Panc1 (cell line): ENCODE data around the gene PPIL6. TPM values are rescaled to one million over a fixed set of nuclear protein-coding genes. Genes with fewer than 3 reads are reported as not detected.

Experiments
- ATAC-seq: fragments of 200-7000 bp; cut with Tn5 transposase; 2 replicates; pipeline ENCODE4 v1.9.1; 2020; ENCODE audit warnings: mild to moderate bottlenecking, moderate library complexity
- BruUV-seq: library from RNA; stranded (reverse); fragments of 400-500 nt; replicated peaks from 2 replicates; lab custom pipeline; 2021; lab: Mats Ljungman, UMichigan
- CTCF ChIA-PET: fragments of 300-600 bp; sonication (Branson Sonifier 250); formaldehyde crosslinking; loops from one replicate; lab custom pipeline; 2022; ENCODE audit warnings: antibody characterized with exemption; lab: Charles Lee
- POLR2A ChIA-PET: fragments of 300-600 bp; sonication (Branson Sonifier 250); formaldehyde crosslinking; loops from one replicate; lab custom pipeline; 2022; ENCODE audit warnings: antibody characterized with exemption; lab: Charles Lee
- DNase-seq: peaks from one replicate; pipeline ENCODE4 v3.0.0-alpha.2; 2010; ENCODE audit warnings: low read depth, low spot score
- H3K27ac ChIP-seq: 2 replicates; pipeline ENCODE4 v1.5.1; 2011; ENCODE audit warnings: mild to moderate bottlenecking, low read length, inconsistent platforms
- H3K27me3 ChIP-seq: fragments of 200-500 bp; sonication (Bioruptor generic); 2 replicates; pipeline ENCODE4 v1.6.0; 2014; ENCODE audit warnings: low read length, inconsistent platforms; ENCODE audit not compliant: control insufficient read depth, insufficient read depth
- H3K36me3 ChIP-seq: fragments of 200-500 bp; sonication (Bioruptor generic); 2 replicates; pipeline ENCODE4 v1.5.1; 2014; ENCODE audit warnings: inconsistent platforms, mild to moderate bottlenecking, low read length, moderate library complexity; ENCODE audit not compliant: control insufficient read depth, insufficient read depth
- H3K4me1 ChIP-seq: 2 replicates; pipeline ENCODE4 v1.5.1; 2011; ENCODE audit warnings: inconsistent platforms, mild to moderate bottlenecking, low read length, moderate library complexity; ENCODE audit not compliant: control insufficient read depth, insufficient read depth
- H3K4me3 ChIP-seq, 2 experiments: 2 replicates each; pipeline ENCODE4 v1.5.1; 2011 to 2012; ENCODE audit warnings: low read depth in 2 of 2, low read length in 2 of 2, mild to moderate bottlenecking in 2 of 2, inconsistent platforms in 1 of 2, moderate library complexity in 1 of 2
- H3K9me3 ChIP-seq: fragments of 200-500 bp; sonication (Bioruptor generic); 2 replicates; pipeline ENCODE4 v1.5.1; 2014; ENCODE audit warnings: low read depth, mild to moderate bottlenecking, inconsistent platforms, low read length, moderate library complexity; ENCODE audit not compliant: control insufficient read depth, insufficient read depth
- CTCF ChIP-seq: fragments of 450-650 bp; IDR thresholded peaks from 2 replicates; pipeline ENCODE4 v1.5.1; 2017; ENCODE audit warnings: mild to moderate bottlenecking
- POLR2AphosphoS5 ChIP-seq: IDR thresholded peaks from 2 replicates; pipeline ENCODE4 v1.6.1; 2012; ENCODE audit warnings: mild to moderate bottlenecking, low read depth, low read length, moderate library complexity
- REST ChIP-seq, 2 experiments: IDR thresholded peaks; 2 replicates each; pipeline ENCODE4 v1.6.1; 2011 to 2012; ENCODE audit warnings: low read depth in 2 of 2, control low read depth in 1 of 2, low read length in 1 of 2, mild to moderate bottlenecking in 1 of 2, moderate library complexity in 1 of 2; ENCODE audit not compliant: insufficient read depth in 1 of 2
- SIN3A ChIP-seq: IDR thresholded peaks from 2 replicates; pipeline ENCODE4 v1.6.1; 2012; ENCODE audit warnings: low read depth, mild to moderate bottlenecking, low read length, moderate library complexity, borderline replicate concordance; ENCODE audit not compliant: insufficient read depth
- TCF7L2 ChIP-seq: IDR thresholded peaks from 2 replicates; pipeline ENCODE4 v1.6.1; 2011; ENCODE audit warnings: mild to moderate bottlenecking, low read depth, low read length, inconsistent platforms
- in situ Hi-C: cut with HindIII; loops from 2 replicates; pipeline ENCODE4 v1.10.0; 2016; ENCODE audit warnings: low sequenced_read_pairs, low pct_unique_long_range_greater_than_20kb
- intact Hi-C: fragments of 100-400 bp; cut with micrococcal nuclease; formaldehyde crosslinking; loops from one replicate; pipeline ENCODE4 v1.10.0; 2022; ENCODE audit not compliant: unreplicated experiment
- total RNA-seq: library from RNA; stranded (reverse); gene quantifications from one replicate; pipeline ENCODE4 v1.2.1, GENCODE V29; 2021; ENCODE audit not compliant: unreplicated experiment

The PPIL6 gene
- total RNA-seq, 1 experiment from 2014 or later, result 2.2 TPM

GRCh38 chr6:109381061-109381746, 59.2 kb downstream of the PPIL6 start:
- Histone ChIP-seq H3K27ac (peak overlapping the region; percentile 98), H3K4me1 (peaks cover 33% of the 10 kb centered on the region), H3K9me3 (no peaks in the 10 kb centered on the region), H3K36me3 (peaks cover 33% of the 10 kb centered on the region), H3K4me3 (peak overlapping the region; percentile 73 to 88), H3K27me3 (no peaks in the 10 kb centered on the region)
- TF ChIP-seq TCF7L2 (no peak), SIN3A (0 out of 2 replicates have a peak, but pooled peaks have one; percentile 38)
- DNase-seq (no peak), ATAC-seq (no peak)
- no TSS peak for BruUV-seq
- intact Hi-C loops, result loop anchor here (5.0 kb wide), 1 partner anchor 61 kb away; the partner anchor contains the start of genes PPIL6 and SMPD2
- ChIA-PET POLR2A (no interaction called here), CTCF (interaction anchor here (0.6 kb wide), 1 partner anchor 583 kb away, joined by 3 read pairs; no protein-coding TSS in a partner anchor)
- in situ Hi-C loops, result no loop called here

GRCh38 chr6:109379711-109380110, 60.7 kb downstream of the PPIL6 start:
- TF ChIP-seq TCF7L2, result no peak
- TF ChIP-seq SIN3A, result no peak
- TF ChIP-seq REST (IDR thresholded peaks at IDR 0.05; ENCODE audit: insufficient read depth in 1 of 2, low read depth in 2 of 2, low read length in 1 of 2), result no peak
- TF ChIP-seq CTCF, result no peak
- TF ChIP-seq POLR2AphosphoS5, result no peak
- Histone ChIP-seq H3K9me3 (no peaks in the 10 kb centered on the region), H3K4me1 (peaks cover 30% of the 10 kb centered on the region), H3K27me3 (no peaks in the 10 kb centered on the region), H3K4me3 (peak overlapping the region; percentile 73 to 88), H3K36me3 (peaks cover 46% of the 10 kb centered on the region), H3K27ac (peak overlapping the region; percentile 98)
- intact Hi-C loops, result loop anchor here (5.0 kb wide), 1 partner anchor 63 kb away; the partner anchor contains the start of genes PPIL6 and SMPD2
- ChIA-PET POLR2A (no interaction called here), CTCF (no interaction called here)
- in situ Hi-C loops, result no loop called here
- no TSS peak for BruUV-seq
- DNase-seq, result no peak
- ATAC-seq, result no peak

GRCh38 chr6:109377717-109378116, 62.7 kb downstream of the PPIL6 start:
- Histone ChIP-seq H3K4me1 (peaks cover 16% of the 10 kb centered on the region), H3K9me3 (no peaks in the 10 kb centered on the region), H3K4me3 (no peak overlapping the region), H3K36me3 (peaks cover 56% of the 10 kb centered on the region), H3K27me3 (no peaks in the 10 kb centered on the region), H3K27ac (no peak overlapping the region)
- in situ Hi-C loops (no loop called here), intact Hi-C loops (no loop called here)
- BruUV-seq, result no TSS peak
- TF ChIP-seq TCF7L2 (no peak), POLR2AphosphoS5 (no peak), SIN3A (no peak), CTCF (no peak), REST (IDR thresholded peaks at IDR 0.05; ENCODE audit: insufficient read depth in 1 of 2, low read depth in 2 of 2, low read length in 1 of 2) (no peak)
- CTCF ChIA-PET, result no interaction called here
- DNase-seq (no peak), ATAC-seq (no peak)
- POLR2A ChIA-PET, result interaction anchor here (0.7 kb wide), 1 partner anchor 526 kb away, joined by 7 read pairs; no protein-coding TSS in a partner anchor
